B cell (primary cell): ENCODE measurements around the gene USP6NL. TPM values are rescaled to one million over a fixed set of nuclear protein-coding genes. Genes with fewer than 3 reads are reported as not detected.

Experiments
- ATAC-seq: fragments of 200-7000 bp; cut with Tn5 transposase; one replicate; pipeline ENCODE4 v1.10.0; 2021; ENCODE audit warnings: low read depth, mild to moderate bottlenecking, moderate number of reproducible peaks, moderate library complexity
- CTCF ChIA-PET: fragments of 350-600 bp; sonication (Branson Sonifier 250); formaldehyde crosslinking; loops from one replicate; lab custom pipeline; 2021; ENCODE audit warnings: antibody characterized with exemption, inconsistent platforms; lab: Charles Lee
- POLR2A ChIA-PET: fragments of 350-600 bp; sonication (Branson Sonifier 250); formaldehyde crosslinking; loops from one replicate; lab custom pipeline; 2021; ENCODE audit warnings: antibody characterized with exemption; lab: Charles Lee
- DNase-seq: peaks from one replicate; pipeline ENCODE4 v3.0.0; 2013
- H2AFZ ChIP-seq: 2 replicates; pipeline ENCODE4 v1.6.1; 2012; ENCODE audit warnings: mild to moderate bottlenecking, low read depth, low read length; ENCODE audit not compliant: insufficient read depth, poor library complexity, severe bottlenecking
- H3K27ac ChIP-seq, 2 donors: 1 replicate in 1 of 2; 2 replicates in 1 of 2; pipeline ENCODE4 v1.5.1; 2012 to 2013; ENCODE audit warnings: low read length in 2 of 2, mild to moderate bottlenecking in 2 of 2, moderate library complexity in 1 of 2
- H3K27me3 ChIP-seq, 4 experiments: fragments of 200-600 bp in 1 of 4; sonication (generic) in 1 of 4; replicated peaks in 1 of 4; 1 replicate in 2 of 4; 2 replicates in 2 of 4; pipeline versions ENCODE4 v1.6.1 to v1.7.0; 2013 to 2016; ENCODE audit warnings: low read length in 3 of 4, mild to moderate bottlenecking in 2 of 4, mixed read lengths in 1 of 4, moderate library complexity in 1 of 4; ENCODE audit not compliant: insufficient read depth in 4 of 4, control insufficient read depth in 3 of 4; ENCODE audit errors: control extremely low read depth in 1 of 4
- H3K36me3 ChIP-seq, 2 experiments: replicated peaks in 1 of 2; 1 replicate in 1 of 2; 2 replicates in 1 of 2; pipeline versions ENCODE4 v1.6.1 to v1.7.1; 2013; ENCODE audit warnings: low read length in 1 of 2; ENCODE audit not compliant: insufficient read depth in 2 of 2, control insufficient read depth in 1 of 2; ENCODE audit errors: control extremely low read depth in 1 of 2, extremely low read depth in 1 of 2
- H3K4me1 ChIP-seq, 2 donors: fragments of 200-600 bp in 1 of 2; sonication (generic) in 1 of 2; 1 replicate in 1 of 2; 2 replicates in 1 of 2; pipeline versions ENCODE4 v1.5.1 to v1.6.1; 2013 to 2017; ENCODE audit warnings: low read length in 2 of 2; ENCODE audit not compliant: control insufficient read depth in 2 of 2, insufficient read depth in 2 of 2
- H3K4me2 ChIP-seq: replicated peaks from 2 replicates; pipeline ENCODE3; 2012; ENCODE audit warnings: mild to moderate bottlenecking, low read depth, low read length; ENCODE audit not compliant: poor library complexity, severe bottlenecking
- H3K4me3 ChIP-seq, 5 experiments: fragments of 200-600 bp in 1 of 5; sonication (generic) in 1 of 5; 1 replicate in 3 of 5; 2 replicates in 2 of 5; pipeline versions ENCODE4 v1.5.1 to v1.7.0; 2011 to 2016; ENCODE audit warnings: low read length in 4 of 5, mild to moderate bottlenecking in 4 of 5, low read depth in 2 of 5, control low read depth in 1 of 5, moderate library complexity in 1 of 5; ENCODE audit not compliant: insufficient read depth in 1 of 5; ENCODE audit errors: control extremely low read depth in 1 of 5, extremely low read depth in 1 of 5
- H3K79me2 ChIP-seq: fragments of 200-600 bp; sonication (generic); one replicate; pipeline ENCODE4 v1.6.0; 2016; ENCODE audit warnings: low read length; ENCODE audit not compliant: control insufficient read depth, insufficient read depth
- H3K9ac ChIP-seq: fragments of 200-600 bp; sonication (generic); 2 replicates; pipeline ENCODE4 v1.6.1; 2017; ENCODE audit warnings: mild to moderate bottlenecking, low read length, moderate library complexity
- H3K9me3 ChIP-seq, 3 donors: one replicate each; pipeline versions ENCODE4 v1.6.1 to v1.7.1; 2013; ENCODE audit warnings: low read length in 2 of 3; ENCODE audit not compliant: control insufficient read depth in 2 of 3, insufficient read depth in 1 of 3; ENCODE audit errors: control extremely low read depth in 1 of 3
- H4K20me1 ChIP-seq: 2 replicates; pipeline ENCODE4 v1.6.0; 2012; ENCODE audit warnings: mild to moderate bottlenecking, low read length; ENCODE audit not compliant: insufficient read depth, control insufficient read depth, poor library complexity, severe bottlenecking
- H3K27ac Mint-ChIP-seq: one replicate; pipeline ENCODE4 v1.8.0; 2021; ENCODE audit warnings: mixed read lengths
- H3K27me3 Mint-ChIP-seq: one replicate; pipeline ENCODE4 v1.8.0; 2021; ENCODE audit warnings: mixed read lengths
- H3K4me1 Mint-ChIP-seq: one replicate; pipeline ENCODE4 v1.8.0; 2021; ENCODE audit warnings: mixed read lengths
- H3K4me3 Mint-ChIP-seq: one replicate; pipeline ENCODE4 v1.8.0; 2021; ENCODE audit warnings: mixed read lengths
- H3K9me3 Mint-ChIP-seq: one replicate; pipeline ENCODE4 v1.8.0; 2022; ENCODE audit warnings: mixed read lengths; ENCODE audit not compliant: insufficient read depth
- EZH2 ChIP-seq: IDR thresholded peaks from 2 replicates; pipeline ENCODE4 v1.6.1; 2012; ENCODE audit warnings: borderline replicate concordance, low read depth, mild to moderate bottlenecking, moderate library complexity, low read length; ENCODE audit not compliant: insufficient read depth, poor library complexity, severe bottlenecking
- WGBS: methylation state at CpG from one replicate; pipeline ENCODE4 v1.1.5; 2013; ENCODE audit warnings: missing lambda C conversion rate; ENCODE audit not compliant: insufficient coverage; 5-methylcytosine and 5-hydroxymethylcytosine counted together
- intact Hi-C: fragments of 100-400 bp; cut with micrococcal nuclease; formaldehyde crosslinking; loops from one replicate; pipeline ENCODE4 v1.10.0; 2022
- polyA plus RNA-seq: library from polyadenylated mRNA; depleted of rRNA; stranded (reverse); fragments of >200 nt; gene quantifications from 2 replicates; pipeline ENCODE4 v1.2.3, GENCODE V29; 2012
- total RNA-seq, 2 donors: library from RNA; stranded (reverse); fragments of 120-200 nt in 1 of 2; gene quantifications; 1 replicate in 1 of 2; 2 replicates in 1 of 2; pipeline versions ENCODE4 v1.2.3 to v1.2.4, GENCODE V29; 2013 to 2022
- TF ChIP-seq, protein P1 (sequence below): fragments of 200-600 bp; IDR thresholded peaks from one replicate; pipeline ENCODE4 v1.8.0; 2022; ENCODE audit warnings: antibody characterized with exemption, mild to moderate bottlenecking

Gene USP6NL
- total and polyA plus RNA-seq, 2 donors (not counting 1 experiment from before 2014, with no cell fraction given) = 27.0 to 61.5 TPM

- WGBS = 90% methylated on average over 12 of the region's 16 CpGs
- peaks cover 17% of the 10 kb centered on the region for H3K4me1 Mint-ChIP-seq
- Histone ChIP-seq H2AFZ (no peak overlapping the region), H3K36me3 (no peaks in the 10 kb centered on the region), H3K9ac (no peak overlapping the region), H3K79me2 (no peaks in the 10 kb centered on the region), H3K9me3 (no peaks in the 10 kb centered on the region), H3K4me3 (no peak overlapping the region), H3K4me2 (no peak overlapping the region), H4K20me1 (no peaks in the 10 kb centered on the region), H3K4me1 (peaks cover 3 to 6% of the 10 kb centered on the region in 2 donors), H3K27ac (no peak overlapping the region), H3K27me3 (no peaks in the 10 kb centered on the region)
- no peaks in the 10 kb centered on the region for H3K9me3 Mint-ChIP-seq
- ChIA-PET POLR2A (no interaction called here), CTCF (no interaction called here)
- ATAC-seq (no peak), DNase-seq (no peak)
- no peak for TF ChIP-seq EZH2
- TF ChIP-seq, protein P1, sequence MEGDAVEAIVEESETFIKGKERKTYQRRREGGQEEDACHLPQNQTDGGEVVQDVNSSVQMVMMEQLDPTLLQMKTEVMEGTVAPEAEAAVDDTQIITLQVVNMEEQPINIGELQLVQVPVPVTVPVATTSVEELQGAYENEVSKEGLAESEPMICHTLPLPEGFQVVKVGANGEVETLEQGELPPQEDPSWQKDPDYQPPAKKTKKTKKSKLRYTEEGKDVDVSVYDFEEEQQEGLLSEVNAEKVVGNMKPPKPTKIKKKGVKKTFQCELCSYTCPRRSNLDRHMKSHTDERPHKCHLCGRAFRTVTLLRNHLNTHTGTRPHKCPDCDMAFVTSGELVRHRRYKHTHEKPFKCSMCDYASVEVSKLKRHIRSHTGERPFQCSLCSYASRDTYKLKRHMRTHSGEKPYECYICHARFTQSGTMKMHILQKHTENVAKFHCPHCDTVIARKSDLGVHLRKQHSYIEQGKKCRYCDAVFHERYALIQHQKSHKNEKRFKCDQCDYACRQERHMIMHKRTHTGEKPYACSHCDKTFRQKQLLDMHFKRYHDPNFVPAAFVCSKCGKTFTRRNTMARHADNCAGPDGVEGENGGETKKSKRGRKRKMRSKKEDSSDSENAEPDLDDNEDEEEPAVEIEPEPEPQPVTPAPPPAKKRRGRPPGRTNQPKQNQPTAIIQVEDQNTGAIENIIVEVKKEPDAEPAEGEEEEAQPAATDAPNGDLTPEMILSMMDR = no peak
- no peak overlapping the region for H3K27ac Mint-ChIP-seq
- intact Hi-C loops = no loop called here
- H3K27me3 Mint-ChIP-seq = peaks cover 10% of the 10 kb centered on the region
- H3K4me3 Mint-ChIP-seq = no peak overlapping the region
Observed at GRCh38 chr10:11442001-11442773, 169.3 kb downstream of the USP6NL start.

DNA sequence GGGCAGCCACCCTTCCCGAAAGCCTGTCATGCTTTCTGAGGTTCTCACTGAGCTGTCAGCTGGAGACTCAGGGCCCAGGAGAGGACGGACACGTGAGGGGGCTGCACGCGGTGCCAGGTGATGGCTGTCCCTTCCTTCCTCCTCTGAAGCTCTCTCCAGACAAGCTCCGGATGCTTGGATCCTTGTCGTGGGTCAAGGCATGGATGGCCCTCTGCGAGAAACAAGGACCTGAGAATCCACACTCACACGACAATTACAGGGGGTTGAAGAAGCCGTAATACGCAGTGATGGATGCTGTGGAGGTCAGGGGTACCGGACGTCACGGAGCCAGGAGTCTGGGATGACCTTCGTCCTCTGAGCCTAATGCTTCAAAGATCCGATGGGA, 170.3 kb downstream of the USP6NL start:
- no peaks in the 10 kb centered on the region for H4K20me1 ChIP-seq
- peaks cover 15% of the 10 kb centered on the region for H3K4me1 Mint-ChIP-seq
- no peak for DNase-seq
- no peaks in the 10 kb centered on the region for H3K27me3 ChIP-seq
- H3K27ac Mint-ChIP-seq = no peak overlapping the region
- POLR2A ChIA-PET = no interaction called here
- WGBS = 93% methylated on average over 13 of the region's 16 CpGs
- H3K36me3 ChIP-seq = no peaks in the 10 kb centered on the region
- H3K4me3 Mint-ChIP-seq = no peak overlapping the region
- intact Hi-C loops = no loop called here
- no peaks in the 10 kb centered on the region for H3K79me2 ChIP-seq
- no peak overlapping the region for H3K4me2 ChIP-seq
- H3K27me3 Mint-ChIP-seq = peaks cover 10% of the 10 kb centered on the region
- no peak overlapping the region for H3K9ac ChIP-seq
- peaks cover 3 to 6% of the 10 kb centered on the region in 2 donors for H3K4me1 ChIP-seq
- H2AFZ ChIP-seq = no peak overlapping the region
- H3K9me3 Mint-ChIP-seq = no peaks in the 10 kb centered on the region
- H3K9me3 ChIP-seq = no peaks in the 10 kb centered on the region
- H3K27ac ChIP-seq = no peak overlapping the region
- TF ChIP-seq EZH2 = no peak
- TF ChIP-seq, protein P1 = no peak
- H3K4me3 ChIP-seq = no peak overlapping the region
- ATAC-seq = no peak
- CTCF ChIA-PET = no interaction called here
